NB4 (cell line): ENCODE data around the gene CDH23.

Experiments
- MYC ChIP-seq: IDR thresholded peaks from 2 replicates; pipeline ENCODE4 v1.6.1; 2011; ENCODE audit warnings: low read depth, low read length
- POLR2A ChIP-seq: IDR thresholded peaks from 2 replicates; pipeline ENCODE4 v1.6.1; 2011; ENCODE audit warnings: mild to moderate bottlenecking; ENCODE audit not compliant: insufficient read length; ENCODE audit errors: extremely low read depth
- TF ChIP-seq, protein P1 (sequence below): IDR thresholded peaks from one replicate; pipeline ENCODE4 v1.5.1; 2012; ENCODE audit warnings: low read depth, low read length

DNA sequence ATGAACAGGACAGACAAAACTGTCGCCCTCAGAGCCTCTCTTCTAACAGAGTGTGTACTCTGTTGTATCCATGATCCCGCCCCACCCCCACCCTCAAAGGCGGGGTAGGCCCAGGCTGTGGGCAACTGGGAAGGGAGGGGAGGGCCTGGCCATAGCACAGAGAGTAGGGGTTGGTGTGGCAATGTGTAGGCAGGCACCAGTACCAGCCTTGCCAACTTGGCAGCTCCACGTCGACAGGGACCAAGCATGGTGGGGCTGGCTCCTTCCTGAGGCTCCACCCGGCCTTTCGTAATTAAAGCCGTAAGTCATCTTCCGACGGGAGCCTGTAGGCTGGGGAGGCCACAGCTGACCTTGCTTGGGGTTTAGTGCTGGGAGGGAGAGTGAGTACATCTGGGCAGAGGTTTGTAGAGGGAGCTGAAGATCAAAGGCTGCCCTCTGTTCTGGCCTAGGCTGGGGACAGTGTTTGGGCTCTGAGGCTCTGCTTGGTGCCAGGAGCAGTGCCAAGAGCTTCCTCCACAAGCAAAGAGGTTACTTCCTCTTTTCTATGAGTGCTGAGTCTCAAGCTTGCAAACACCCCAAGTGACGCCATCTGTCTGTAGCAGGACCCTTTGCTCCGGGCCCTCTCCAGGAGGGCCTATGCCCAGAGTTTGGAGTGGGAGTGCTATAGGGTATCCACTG lies 201.2 kb downstream of the CDH23 start:
- TF ChIP-seq, protein P1, sequence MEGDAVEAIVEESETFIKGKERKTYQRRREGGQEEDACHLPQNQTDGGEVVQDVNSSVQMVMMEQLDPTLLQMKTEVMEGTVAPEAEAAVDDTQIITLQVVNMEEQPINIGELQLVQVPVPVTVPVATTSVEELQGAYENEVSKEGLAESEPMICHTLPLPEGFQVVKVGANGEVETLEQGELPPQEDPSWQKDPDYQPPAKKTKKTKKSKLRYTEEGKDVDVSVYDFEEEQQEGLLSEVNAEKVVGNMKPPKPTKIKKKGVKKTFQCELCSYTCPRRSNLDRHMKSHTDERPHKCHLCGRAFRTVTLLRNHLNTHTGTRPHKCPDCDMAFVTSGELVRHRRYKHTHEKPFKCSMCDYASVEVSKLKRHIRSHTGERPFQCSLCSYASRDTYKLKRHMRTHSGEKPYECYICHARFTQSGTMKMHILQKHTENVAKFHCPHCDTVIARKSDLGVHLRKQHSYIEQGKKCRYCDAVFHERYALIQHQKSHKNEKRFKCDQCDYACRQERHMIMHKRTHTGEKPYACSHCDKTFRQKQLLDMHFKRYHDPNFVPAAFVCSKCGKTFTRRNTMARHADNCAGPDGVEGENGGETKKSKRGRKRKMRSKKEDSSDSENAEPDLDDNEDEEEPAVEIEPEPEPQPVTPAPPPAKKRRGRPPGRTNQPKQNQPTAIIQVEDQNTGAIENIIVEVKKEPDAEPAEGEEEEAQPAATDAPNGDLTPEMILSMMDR, result peak; percentile 36
- TF ChIP-seq POLR2A (no peak), MYC (peak; percentile 57; the same call in 1 of the 2 replicates)
